ENCODE data around the gene CPPED1. TPM values are rescaled to one million over a fixed set of nuclear protein-coding genes. Genes with fewer than 3 reads are reported as not detected.

Gene CPPED1
- total and polyA plus RNA-seq, 2 of the 4 experiments (the other 2 are of a cell fraction): 5.1 to 6.5 TPM

GRCh38 chr16:12609937-12610699 lies 193.6 kb downstream of the CPPED1 start:
- no peak overlapping the region for H3K14ac ChIP-seq (replicated peaks; ENCODE audit: low read depth, low read length)
- no peaks in the 10 kb centered on the region for H3K27me3 ChIP-seq (ENCODE audit: control insufficient read depth, insufficient read depth, low read length)
- in situ Hi-C loops (cut with MboI; ENCODE audit: low sequenced_read_pairs): no loop called here
- H4K5ac ChIP-seq (ENCODE audit: low read depth, low read length): no peak overlapping the region
- intact Hi-C loops (cut with micrococcal nuclease): no loop called here
- H3K4ac ChIP-seq (ENCODE audit: low read depth, low read length): no peak overlapping the region
- dilution Hi-C loops (cut with HindIII; ENCODE audit: low sequenced_read_pairs, unreplicated experiment): no loop called here
- no peak overlapping the region for H2AK9ac ChIP-seq (replicated peaks; ENCODE audit: low read depth, low read length, poor library complexity)
- no peaks in the 10 kb centered on the region for H3K9me1 ChIP-seq (ENCODE audit: insufficient read depth, low read length)
- BruUV-seq (replicated peaks): no TSS peak
- no peak overlapping the region for H2AK5ac ChIP-seq (ENCODE audit: low read depth, low read length)
- no peaks in the 10 kb centered on the region for H3K79me1 ChIP-seq (ENCODE audit: low read depth in 1 of 2, low read length in 2 of 2)
- no peak for TF ChIP-seq MAFK (IDR thresholded peaks at IDR 0.05; ENCODE audit: low read depth, low read length)
- no peak for TF ChIP-seq RAD21 (IDR thresholded peaks at IDR 0.05; ENCODE audit: low read length)
- no peak for TF ChIP-seq POLR2A (IDR thresholded peaks at IDR 0.05; ENCODE audit: low read depth, low read length)
- TF ChIP-seq NFE2L2 (IDR thresholded peaks at IDR 0.05; ENCODE audit: low read depth, low read length): no peak
- TF ChIP-seq CHD1 (IDR thresholded peaks at IDR 0.05; ENCODE audit: low read depth, low read length): no peak
- no peak overlapping the region for H4K8ac ChIP-seq (ENCODE audit: low read depth in 2 of 2, low read length in 2 of 2)
- no peak overlapping the region for H2BK5ac ChIP-seq (ENCODE audit: low read depth, low read length, poor library complexity, severe bottlenecking)
- H3K27ac ChIP-seq (ENCODE audit: insufficient read depth, low read length): no peak overlapping the region
- no peak overlapping the region for H3K56ac ChIP-seq (ENCODE audit: extremely low read depth, insufficient read depth, low read length)
- H4K20me1 ChIP-seq (ENCODE audit: insufficient read depth, low read length): no peaks in the 10 kb centered on the region
- H4K91ac ChIP-seq (ENCODE audit: insufficient read depth, low read depth, low read length): no peak overlapping the region
- no CpG with 5 or more reads among the region's 8 CpGs for WGBS, 2 experiments (ENCODE audit: extremely low coverage in 2 of 2, insufficient read length in 1 of 2)
- H3K36me3 ChIP-seq (ENCODE audit: control insufficient read depth, insufficient read depth, low read length): no peaks in the 10 kb centered on the region
- no peak overlapping the region for H3K4me3 ChIP-seq (ENCODE audit: insufficient read depth, low read depth, low read length)
- ChIA-PET CTCF (no interaction called here), POLR2A (ENCODE audit: unreplicated experiment) (no interaction called here)
- no peak overlapping the region for H2AFZ ChIP-seq (replicated peaks; ENCODE audit: low read length, poor library complexity)
- H2BK15ac ChIP-seq (ENCODE audit: low read depth, low read length): no peak overlapping the region
- no peaks in the 10 kb centered on the region for H3K4me1 ChIP-seq (ENCODE audit: control insufficient read depth, insufficient read depth, low read length)
- ATAC-seq (ENCODE audit: low read depth) (no peak), DNase-seq (no peak)
- no peaks in the 10 kb centered on the region for H3K9me3 ChIP-seq (ENCODE audit: control insufficient read depth, insufficient read depth, low read length)
- H3K9ac ChIP-seq (ENCODE audit: low read depth, low read length): no peak overlapping the region
- no peak overlapping the region for H2BK120ac ChIP-seq (ENCODE audit: low read depth, low read length)
- no peak overlapping the region for H3K23ac ChIP-seq (ENCODE audit: low read depth, low read length)
- H2BK20ac ChIP-seq (ENCODE audit: low read depth, low read length): no peak overlapping the region
- H3K4me2 ChIP-seq (ENCODE audit: low read depth, low read length): no peak overlapping the region
- H3K18ac ChIP-seq (ENCODE audit: low read depth, low read length): no peak overlapping the region

Small RNA genes within 50 kb of the gene (microRNA-seq; reads per million reads assigned to microRNA genes)
- gene MIR4718 (ENCODE audit: insufficient read depth in 1 of 2, insufficient read length in 1 of 2, unreplicated experiment in 1 of 2) (0 reads per million in 2 experiments), gene RF00443 (ENCODE audit: insufficient read depth, insufficient read length) (not detected)

Small RNA genes within 50 kb of the gene (small RNA-seq; reads per million reads assigned to genes)
- gene MIR4718 (0 reads per million in 5 experiments), gene RF00443 (0 reads per million in 5 experiments)

Other genes starting within 250 kb of the CPPED1 start
- gene SHISA9, start 97.7 kb upstream of the CPPED1 start, total RNA-seq (2012; rRNA removed): under 0.01 TPM in 2 replicates
- gene SHISA9, start 97.7 kb upstream of the CPPED1 start, polyA plus RNA-seq (2012; rRNA removed): not detected in 2 replicates

Data from IMR-90 (cell line).